HG03280 (cell line): ENCODE data around the gene DENND6B.
"Not testable (repeated sequence)": the region's sequence is repeated elsewhere in the genome, so short reads cannot be mapped to it uniquely, and the experiment has no call there.

Experiments
- ATAC-seq: cut with Tn5 transposase; IDR thresholded peaks from one replicate; pipeline ENCODE4 v1.9.1; 2021; ENCODE audit warnings: mild to moderate bottlenecking, moderate library complexity; ENCODE audit not compliant: unreplicated experiment

DENND6B gene

DNA sequence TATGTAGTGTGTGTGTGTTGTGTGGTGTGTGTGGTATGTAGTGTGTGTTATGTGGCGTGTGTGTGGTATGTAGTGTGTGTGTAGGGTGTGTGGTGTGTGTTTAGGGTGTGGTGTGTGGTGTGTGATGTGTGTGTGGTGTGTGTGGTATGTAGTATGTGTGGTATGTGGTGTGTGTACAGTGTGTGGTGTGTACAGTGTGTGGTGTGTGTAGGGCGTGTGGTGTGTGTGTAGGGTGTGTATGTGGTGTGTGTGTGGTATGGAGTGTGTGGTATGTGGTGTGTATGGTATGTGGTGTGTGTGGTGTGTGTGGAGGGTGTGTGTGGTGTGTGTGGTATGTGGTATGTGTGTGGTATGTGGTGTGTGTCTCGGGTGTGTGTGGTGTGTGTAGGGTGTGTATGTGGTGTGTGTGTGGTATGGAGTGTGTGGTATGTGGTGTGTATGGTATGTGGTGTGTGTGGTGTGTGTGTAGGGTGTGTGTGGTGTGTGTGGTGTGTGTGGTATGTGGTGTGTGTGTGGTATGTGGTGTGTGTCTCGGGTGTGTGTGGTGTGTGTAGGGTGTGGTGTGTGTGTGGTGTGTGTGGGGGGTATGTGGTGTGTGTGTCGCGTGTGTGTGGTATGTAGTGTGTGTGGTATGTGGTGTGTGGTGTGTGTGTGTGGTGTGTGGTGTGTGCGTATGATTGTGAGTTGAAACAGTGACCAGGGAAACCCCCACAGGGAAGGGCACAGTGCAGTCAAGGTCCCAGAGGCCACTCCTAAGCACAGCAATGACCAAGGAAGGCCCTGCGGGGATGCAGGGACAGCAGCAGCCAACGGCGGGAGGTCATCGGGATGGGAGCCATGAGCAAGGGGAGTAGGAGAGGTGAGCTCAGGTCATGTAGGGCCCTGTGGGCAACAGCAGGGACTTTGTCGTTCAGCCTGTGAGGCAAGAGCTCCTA is 13.4 kb upstream of the DENND6B start:
- no peak for ATAC-seq

DNA sequence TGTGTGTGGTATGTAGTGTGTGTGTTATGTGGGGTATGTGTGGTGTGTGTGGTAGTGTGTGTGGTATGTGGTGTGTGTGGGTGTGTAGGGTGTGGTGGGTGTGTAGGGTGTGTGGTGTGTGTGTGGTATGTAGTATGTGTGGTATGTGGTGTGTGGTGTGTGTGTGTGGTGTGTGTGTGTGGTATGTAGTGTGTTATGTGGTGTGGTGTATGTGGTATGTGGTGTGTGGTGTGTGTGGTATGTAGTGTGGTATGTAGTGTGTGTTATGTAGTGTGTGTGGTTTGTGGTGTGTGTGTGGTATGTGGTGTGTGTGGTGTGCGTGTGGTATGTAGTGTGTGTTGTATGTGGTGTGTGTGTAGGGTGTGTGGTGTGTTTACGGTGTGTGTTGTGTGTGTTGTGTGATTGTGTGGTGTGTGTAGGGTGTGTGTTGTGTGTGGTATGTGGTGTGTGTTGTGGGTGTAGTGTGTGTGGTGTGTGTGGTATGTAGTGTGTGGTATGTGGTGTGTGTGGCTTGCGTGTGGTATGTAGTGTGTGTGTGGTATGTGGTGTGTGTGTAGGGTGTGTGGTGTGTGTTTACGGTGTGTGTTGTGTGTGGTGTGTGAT is 12.1 kb upstream of the DENND6B start:
- no peak for ATAC-seq

DNA sequence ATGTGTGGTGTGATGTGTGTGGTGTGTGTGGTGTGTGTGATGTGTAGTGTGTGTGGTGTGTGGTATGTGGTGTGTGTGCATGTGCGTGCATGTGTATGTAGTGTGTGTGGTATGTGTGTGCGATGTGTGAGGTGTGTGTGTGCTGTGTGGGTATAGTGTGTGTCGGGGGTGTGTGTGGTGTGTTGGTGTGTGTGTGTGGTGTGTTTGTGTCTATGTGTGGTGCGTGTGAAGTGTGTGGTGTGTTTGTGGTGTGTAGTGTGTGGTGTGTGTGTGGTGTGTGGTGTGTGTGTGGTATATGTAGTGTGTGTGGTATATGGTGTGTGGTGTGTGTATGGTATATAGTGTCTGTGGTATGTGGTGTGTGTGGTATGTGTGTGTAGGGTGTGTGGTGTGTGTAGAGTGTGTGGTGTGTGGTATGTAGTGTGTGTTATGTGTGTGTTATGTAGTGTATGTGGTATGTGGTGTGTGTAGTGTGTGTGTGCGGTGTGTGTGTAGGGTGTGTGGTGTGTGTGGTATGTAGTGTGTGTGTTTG is 11.3 kb upstream of the DENND6B start:
- no peak for ATAC-seq

DNA sequence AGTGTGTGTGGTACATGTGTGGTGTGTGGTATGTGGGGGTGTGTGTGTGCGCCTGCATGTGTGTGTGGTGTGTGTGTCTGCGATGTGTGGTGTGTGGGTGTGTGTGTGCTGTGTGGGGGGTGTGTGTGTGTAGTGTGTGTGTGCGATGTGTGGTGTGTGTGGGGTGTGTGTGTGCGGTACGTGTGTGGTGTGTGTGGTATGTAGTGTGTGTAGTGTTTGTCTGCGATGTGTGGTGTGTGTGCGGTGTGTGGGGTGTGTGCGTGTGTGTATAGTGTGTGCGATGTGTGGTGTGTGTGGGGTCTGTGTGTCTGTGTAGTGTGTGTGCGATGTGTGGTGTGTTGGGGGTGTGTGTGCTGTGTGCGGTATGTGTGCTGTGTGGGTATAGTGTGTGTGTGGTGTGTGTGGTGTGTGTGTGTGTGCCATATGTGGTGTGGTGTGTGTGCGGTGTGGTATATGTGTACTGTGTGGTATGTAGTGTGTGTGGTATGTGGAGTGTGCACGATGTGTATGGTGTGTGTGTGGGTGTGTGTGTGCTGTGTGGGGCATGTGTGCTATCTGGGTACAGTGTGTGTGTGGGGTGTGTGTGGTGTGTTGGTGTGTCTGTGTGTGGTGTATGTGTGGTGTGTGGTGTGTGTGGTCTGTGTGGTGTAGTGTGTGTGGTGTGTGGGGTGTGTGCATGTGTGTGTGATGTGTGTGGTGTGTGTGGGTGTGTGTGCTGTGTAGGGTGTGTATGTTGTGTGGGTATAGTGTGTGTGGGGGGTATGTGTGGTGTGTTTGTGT is 10.6 kb upstream of the DENND6B start:
- ATAC-seq, result no peak

DNA sequence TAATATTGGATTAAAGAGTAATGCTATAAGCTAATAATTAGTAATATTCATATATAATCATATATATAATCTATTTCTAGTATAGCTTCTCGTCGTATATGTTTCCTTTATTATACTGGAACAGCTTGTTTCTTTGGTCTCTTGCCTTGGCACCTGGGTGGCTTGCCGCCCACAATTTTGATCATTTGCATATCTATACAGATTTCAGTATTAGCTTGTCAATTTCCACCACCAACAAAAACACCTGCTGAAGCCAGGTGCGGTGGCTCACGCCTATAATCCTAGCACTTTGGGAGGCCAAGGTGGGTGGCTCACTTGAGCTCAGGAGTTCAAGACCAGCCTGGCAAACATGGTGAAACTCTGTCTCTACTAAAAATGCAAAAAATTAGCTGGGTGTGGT is 7.6 kb upstream of the DENND6B start:
- ATAC-seq, result not testable (repeated sequence)

DNA sequence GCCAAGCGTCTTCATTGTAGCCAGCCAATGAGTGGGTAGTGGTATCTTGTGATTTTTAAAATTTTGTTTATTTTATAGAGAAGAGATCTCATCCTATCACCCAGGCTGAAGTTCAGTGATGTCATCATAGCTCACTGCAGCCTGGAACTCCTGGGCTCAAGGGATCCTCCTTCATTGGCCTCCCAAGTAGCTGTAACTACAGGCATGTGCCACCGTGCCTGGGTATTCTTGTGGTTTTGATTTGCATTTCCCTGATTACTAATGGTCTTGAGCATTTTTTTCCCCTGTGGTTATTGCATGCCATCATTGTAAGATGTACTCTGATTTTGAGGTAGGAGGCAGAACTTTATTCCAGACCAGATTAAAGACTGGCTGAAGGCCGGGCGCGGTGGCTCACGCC is 2.4 kb upstream of the DENND6B start:
- ATAC-seq, result no peak

DNA sequence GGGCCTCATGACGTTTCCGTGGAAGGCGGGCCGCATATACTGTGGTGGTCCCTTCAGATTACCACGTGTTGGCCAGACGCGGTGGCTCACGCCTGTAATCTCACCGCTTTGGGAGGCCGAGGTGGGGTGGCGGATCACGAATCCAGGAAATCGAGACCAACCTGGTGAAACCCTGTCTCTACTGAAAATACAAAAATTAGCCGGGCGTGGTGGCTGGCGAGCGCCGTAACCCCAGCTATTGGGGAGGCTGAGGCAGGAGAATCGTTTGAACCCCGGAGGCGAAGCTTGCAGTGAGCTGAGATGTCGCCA is 853 bp upstream of the DENND6B start:
- no peak for ATAC-seq

DNA sequence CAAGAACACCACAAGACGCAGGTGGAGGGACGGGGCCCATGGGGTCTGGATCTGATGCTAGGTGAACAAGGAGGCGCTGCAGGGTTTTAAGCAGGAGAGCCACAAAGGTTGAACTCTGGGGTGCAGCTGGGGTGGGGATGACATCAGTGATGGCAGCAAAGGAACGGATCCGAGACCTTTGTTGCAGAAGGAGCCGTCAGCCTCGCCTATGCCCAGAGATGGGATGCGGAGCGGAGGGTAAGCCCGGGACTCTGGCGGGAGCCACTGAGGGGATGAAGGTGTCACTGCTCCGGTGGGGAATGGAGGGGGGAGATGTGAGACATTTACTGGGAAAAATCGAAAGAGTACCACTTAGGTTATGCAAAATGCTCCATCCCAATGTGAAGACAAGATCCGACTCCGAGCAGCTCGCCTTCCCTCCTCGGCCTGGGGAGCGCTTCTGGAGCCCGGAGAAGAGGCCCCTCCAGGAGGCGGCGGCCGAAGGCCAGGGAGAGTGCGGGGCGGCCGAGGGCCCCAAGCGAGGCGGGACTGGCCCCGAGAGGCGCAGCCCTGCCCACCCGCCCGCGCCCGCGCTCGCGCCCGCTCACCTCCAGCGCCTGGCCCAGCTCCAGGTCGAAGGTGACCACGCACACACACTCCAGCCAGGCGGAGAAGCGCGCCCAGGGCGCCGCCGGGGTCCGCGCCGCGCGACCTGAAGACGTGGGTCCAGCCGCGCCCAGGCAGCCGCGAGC is 422 bp downstream of the DENND6B start:
- ATAC-seq, result peak; percentile 9

DNA sequence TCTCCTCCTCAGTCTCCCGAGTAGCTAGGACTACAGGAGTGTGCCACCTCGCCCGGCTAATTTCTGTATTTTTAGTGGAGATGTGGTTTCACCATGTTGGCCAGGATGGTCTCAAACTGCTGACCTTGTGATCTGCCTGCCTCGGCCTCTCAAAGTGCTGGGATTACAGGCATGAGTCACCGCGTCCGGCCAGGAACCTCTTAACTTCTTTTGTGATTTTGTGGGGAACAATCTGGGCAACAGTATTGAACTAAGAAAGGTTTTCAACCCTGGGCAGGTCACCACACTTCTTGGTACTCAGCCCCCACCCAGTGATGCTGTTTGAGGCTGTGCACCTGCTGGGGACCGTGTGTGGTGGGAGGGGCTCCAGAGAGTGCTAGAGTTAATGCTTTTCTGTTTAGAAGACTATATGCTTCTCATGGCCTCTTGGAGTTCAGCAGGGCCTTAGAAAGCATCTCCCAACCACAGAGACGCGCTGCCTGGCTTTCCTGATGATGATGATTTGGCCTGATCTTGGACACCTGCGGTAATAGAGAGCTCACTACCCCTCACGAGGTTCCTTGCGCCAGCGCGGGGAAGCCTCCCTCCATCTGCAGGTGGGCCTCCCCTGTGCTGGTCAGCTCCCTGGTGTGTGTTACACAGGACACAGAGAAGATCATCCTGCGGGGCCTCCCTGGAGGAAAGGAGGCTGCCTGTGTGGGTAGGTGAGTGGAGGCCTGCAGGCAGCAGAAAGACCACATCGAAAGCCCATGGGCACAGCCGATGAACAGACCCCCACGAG is 1.2 kb downstream of the DENND6B start:
- ATAC-seq, result no peak

DNA sequence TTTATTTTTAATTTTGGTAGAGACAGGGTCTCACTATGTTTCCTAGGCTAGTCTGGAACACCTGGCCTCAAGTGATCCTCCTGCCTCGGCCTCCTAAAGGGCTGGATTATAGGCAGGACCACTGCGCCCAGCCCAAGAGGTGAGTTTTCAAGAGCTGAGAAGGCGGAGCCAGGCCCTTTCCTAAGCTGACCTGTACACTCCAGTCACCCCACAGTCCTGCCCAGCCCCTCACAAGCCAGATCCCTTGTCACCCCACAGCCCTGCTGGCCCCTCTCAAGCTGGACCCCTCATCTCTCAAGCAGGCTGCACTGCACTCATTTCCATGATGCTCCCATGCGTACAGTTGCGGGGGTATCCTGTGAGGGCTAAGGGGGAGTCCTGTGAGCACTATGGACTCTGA is 2.9 kb downstream of the DENND6B start:
- no peak for ATAC-seq

DNA sequence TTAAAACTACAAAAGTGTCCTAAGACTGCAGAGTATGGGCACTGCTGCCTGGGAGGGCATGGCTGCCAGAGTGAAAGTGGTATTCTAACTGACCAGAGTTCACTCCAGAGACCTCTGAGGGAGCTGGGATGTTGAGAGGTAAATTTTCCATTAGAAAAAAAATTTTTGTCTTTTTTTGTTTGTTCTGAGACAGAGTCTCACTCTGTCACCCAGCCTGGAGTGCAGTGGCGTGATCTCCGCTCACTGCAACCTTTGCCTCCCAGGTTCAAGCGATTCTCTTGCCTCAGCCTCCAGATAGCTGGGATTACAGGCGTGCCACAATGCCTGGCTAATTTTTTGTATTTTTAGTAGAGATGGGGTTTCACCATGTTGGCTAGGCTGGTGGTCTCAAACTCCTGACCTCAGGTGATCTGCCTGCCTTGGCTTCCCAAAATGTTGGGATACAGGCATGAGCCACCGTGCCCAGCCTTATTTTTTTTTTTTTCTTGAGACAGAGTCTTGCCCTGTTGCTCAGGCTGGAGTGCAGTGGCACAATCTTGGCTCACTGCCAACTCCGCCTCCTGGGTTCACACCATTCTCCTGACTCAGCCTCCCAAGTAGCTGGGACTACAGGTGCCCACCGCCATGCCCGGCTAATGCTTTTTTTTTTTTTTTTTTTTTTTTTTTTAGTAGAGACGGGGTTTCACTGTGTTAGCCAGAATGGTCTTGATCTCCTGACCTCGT is 4.3 kb downstream of the DENND6B start:
- ATAC-seq, result not testable (repeated sequence)

DNA sequence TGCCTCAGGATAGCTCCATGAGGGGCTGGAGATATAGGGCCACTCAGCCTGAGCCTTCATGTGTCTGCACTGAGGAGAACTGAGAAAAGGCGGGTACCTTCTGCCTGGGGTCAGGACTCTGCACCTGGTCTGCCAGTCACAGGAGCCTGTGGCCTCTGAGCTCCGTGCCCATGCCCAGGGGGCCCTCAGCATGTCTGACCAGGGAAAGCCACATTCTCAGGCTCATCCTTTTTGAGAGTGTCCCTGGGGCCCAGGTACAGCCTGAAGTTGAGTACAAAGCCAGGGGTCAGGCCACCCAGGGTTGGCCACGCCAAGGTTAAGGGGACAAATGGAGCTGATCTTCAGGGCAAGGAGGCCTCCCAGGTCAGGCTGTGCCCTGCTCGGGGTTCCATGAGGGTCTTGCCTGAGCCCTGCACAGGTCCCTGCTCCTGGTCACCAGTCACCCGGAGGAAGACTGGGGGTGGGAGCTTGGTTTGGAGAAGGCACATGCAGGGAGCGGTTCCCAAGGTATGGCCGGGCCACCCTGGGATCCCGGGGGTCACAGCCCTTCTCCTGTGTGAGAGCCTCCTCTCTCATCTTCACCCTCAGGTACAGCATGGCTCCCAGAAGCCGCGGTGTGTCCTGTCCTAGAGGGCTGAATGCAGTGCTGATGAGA is 6.0 kb downstream of the DENND6B start:
- no peak for ATAC-seq

DNA sequence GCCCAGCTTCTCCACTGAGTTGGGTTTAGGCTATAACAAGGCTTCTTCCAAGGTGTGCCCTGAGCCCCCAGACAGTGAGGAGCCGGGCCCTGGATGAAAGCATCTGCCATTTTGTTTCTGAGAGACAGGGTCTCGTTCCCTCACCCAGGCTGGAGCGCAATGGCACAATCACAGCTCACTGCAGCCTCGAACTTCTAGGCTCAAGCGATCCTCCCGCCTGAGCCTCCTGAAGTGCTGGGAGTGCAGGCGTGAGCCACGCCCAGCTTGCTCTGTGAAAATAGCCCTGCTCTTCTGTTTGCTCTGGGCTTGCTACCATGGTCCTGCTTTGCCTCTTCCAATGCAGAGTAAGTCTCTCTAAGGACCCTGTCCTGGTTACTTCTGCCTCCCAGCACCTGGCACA is 6.7 kb downstream of the DENND6B start:
- no peak for ATAC-seq

DNA sequence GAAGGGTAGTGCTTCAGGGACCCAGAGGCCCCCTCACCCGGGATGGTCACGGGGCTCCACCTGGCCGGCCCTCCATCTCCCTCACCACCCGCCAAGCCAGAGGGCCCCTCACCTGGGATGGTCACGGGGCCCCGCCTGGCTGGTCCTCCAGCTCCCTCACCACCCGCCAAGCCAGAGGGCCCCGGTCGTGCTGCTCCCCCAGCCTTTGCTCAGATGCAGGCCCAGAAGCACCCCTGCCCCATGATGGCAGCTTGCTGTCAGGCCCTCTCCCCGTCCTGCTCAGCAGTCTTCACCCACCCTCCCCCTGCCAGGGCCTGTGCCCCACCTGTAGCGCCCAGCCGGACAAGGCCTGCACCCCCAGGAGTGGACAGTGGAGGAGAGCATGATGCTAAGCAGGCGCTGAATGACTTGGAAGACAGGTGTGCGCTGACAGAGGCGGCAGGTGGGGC is 7.3 kb downstream of the DENND6B start:
- no peak for ATAC-seq

DNA sequence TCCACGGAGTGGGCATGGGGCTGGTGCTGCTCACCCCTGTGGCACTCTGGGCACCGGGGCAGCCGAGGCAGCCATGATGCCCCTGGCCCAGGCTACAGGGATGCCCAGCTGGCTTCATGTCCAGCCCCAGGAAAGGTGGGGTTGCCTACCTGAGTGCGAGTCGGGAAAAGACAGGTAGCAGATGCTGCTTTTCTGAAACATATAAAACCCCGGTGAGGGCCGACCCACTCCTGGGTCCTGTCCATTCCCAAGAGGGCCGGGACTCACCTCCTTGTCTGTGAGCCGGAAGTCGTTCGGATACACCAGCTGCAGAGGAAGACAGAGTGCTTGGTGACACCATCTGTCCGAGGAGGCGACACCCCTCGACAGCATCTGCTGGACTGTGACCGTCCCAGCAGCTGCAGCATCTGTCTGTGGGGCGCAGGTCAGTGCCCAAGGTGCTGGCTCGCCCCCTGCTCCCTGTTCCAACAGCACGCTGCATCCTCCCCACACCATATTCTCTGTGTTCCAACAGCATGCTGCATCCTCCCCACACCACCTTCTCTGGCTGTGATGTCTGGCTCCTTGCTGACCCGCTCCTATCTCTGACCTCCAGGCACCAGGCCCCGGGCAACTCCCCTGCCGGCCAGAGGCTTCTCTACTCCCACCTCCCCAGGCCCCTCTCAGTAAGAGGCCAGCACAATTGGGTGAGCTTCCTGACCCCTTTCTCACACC is 8.0 kb downstream of the DENND6B start:
- no peak for ATAC-seq

DNA sequence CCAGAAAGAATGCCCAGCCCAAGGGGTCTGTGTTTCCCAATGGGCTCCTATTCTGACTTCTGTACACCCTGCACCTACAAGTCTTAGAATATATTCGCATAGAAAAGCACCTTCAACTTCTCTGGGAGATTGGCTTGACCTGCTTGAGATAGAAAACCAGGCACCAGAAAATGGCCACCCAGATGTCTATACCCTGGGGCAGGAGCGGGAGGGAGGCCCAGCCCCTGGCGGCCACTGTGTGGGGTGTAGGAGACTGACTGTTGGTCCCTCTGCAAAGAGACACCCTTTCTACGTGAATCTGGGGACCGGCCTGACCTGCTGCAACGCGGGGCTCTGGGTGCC is 8.5 kb downstream of the DENND6B start:
- no peak for ATAC-seq

DNA sequence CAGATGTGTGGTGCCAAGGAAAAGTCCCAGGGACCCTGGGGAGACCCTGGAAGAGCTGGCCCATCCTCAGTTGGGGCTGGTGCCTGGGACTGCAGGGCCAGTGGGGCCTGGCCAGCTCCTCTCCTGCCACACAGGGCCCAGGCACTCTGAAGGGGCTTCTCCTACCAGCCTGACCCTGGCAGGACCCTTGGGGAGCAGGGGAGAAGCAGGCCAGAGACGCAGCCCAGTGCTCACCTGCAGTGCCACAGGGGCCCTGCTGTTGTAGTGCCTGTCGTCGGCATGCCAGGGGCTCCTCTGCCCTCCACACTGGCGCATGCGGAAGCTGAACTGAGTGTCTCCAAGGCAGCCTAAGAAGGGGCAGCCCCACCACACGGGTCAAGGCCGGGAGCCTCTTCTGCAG is 9.1 kb downstream of the DENND6B start:
- no peak for ATAC-seq

DNA sequence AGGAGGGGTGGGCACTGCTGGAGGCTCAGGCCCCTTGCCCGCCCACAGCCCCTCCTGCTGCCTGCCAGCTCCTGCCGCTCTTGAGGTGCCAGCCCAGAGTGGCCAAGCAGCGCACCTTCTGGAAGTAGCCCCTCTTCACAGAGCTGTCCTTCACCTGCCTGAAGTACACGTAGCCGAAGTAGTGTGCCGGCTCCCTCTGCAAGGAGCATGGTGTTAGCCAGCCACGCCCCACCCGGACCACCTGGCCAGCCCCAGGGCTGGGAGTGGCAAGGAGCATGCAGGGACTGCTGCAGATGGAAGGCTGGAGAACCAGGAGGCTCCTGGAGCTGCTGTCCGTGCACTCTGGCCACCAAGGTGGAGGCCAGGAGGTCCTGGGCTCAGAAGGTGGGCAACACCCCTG is 9.6 kb downstream of the DENND6B start:
- ATAC-seq, result no peak
